Transverse colon (tissue), 4 donors: ENCODE data around the gene MAST2.

Experiments
- POLR2A ChIP-seq: fragments of 450-650 bp; IDR thresholded peaks from one replicate; pipeline ENCODE4 v1.6.1; 2016; ENCODE audit warnings: antibody characterized with exemption, mild to moderate bottlenecking, moderate library complexity
- POLR2AphosphoS5 ChIP-seq, 3 donors: sonication (generic); formaldehyde crosslinking; IDR thresholded peaks; one replicate each; pipeline ENCODE4 v1.6.1; 2016; ENCODE audit warnings: antibody characterized with exemption in 3 of 3
- TF ChIP-seq, protein P1 (sequence below), 5 experiments: fragments of 200-600 bp in 3 of 5; fragments of 450-650 bp in 2 of 5; sonication (generic) in 3 of 5; IDR thresholded peaks; 1 replicate in 2 of 5; 2 replicates in 3 of 5; pipeline ENCODE4 v1.5.1; 2016 to 2017; ENCODE audit warnings: antibody characterized with exemption in 5 of 5, inconsistent platforms in 3 of 5, mild to moderate bottlenecking in 2 of 5, moderate library complexity in 1 of 5

DNA sequence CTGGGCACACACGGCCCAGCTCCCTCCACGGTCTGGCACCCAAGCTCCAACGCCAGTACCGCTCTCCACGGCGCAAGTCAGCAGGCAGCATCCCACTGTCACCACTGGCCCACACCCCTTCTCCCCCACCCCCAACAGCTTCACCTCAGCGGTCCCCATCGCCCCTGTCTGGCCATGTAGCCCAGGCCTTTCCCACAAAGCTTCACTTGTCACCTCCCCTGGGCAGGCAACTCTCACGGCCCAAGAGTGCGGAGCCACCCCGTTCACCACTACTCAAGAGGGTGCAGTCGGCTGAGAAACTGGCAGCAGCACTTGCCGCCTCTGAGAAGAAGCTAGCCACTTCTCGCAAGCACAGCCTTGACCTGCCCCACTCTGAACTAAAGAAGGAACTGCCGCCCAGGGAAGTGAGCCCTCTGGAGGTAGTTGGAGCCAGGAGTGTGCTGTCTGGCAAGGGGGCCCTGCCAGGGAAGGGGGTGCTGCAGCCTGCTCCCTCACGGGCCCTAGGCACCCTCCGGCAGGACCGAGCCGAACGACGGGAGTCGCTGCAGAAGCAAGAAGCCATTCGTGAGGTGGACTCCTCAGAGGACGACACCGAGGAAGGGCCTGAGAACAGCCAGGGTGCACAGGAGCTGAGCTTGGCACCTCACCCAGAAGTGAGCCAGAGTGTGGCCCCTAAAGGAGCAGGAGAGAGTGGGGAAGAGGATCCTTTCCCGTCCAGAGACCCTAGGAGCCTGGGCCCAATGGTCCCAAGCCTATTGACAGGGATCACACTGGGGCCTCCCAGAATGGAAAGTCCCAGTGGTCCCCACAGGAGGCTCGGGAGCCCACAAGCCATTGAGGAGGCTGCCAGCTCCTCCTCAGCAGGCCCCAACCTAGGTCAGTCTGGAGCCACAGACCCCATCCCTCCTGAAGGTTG is 231.4 kb downstream of the MAST2 start:
- TF ChIP-seq, protein P1, sequence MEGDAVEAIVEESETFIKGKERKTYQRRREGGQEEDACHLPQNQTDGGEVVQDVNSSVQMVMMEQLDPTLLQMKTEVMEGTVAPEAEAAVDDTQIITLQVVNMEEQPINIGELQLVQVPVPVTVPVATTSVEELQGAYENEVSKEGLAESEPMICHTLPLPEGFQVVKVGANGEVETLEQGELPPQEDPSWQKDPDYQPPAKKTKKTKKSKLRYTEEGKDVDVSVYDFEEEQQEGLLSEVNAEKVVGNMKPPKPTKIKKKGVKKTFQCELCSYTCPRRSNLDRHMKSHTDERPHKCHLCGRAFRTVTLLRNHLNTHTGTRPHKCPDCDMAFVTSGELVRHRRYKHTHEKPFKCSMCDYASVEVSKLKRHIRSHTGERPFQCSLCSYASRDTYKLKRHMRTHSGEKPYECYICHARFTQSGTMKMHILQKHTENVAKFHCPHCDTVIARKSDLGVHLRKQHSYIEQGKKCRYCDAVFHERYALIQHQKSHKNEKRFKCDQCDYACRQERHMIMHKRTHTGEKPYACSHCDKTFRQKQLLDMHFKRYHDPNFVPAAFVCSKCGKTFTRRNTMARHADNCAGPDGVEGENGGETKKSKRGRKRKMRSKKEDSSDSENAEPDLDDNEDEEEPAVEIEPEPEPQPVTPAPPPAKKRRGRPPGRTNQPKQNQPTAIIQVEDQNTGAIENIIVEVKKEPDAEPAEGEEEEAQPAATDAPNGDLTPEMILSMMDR (IDR thresholded peaks at IDR 0.05) = no peak
- TF ChIP-seq POLR2A (no peak), POLR2AphosphoS5 (IDR thresholded peaks at IDR 0.05) (no peak)
